AG09309 (cell line): ENCODE results near the gene CC2D2A.

Experiments
- DNase-seq: peaks from one replicate; pipeline ENCODE4 v3.0.0-alpha.2; 2010; ENCODE audit warnings: low read depth
- H3K4me3 ChIP-seq: 2 replicates; pipeline ENCODE4 v1.5.1; 2011; ENCODE audit warnings: mild to moderate bottlenecking, low read depth, low read length, moderate library complexity; ENCODE audit not compliant: control insufficient read depth
- CTCF ChIP-seq: IDR thresholded peaks from 2 replicates; pipeline ENCODE4 v1.5.1; 2011; ENCODE audit warnings: mild to moderate bottlenecking, low read depth, low read length, inconsistent platforms; ENCODE audit not compliant: insufficient read depth, control insufficient read depth; ENCODE audit errors: missing control alignments

The CC2D2A gene

GRCh38 chr4:15444879-15445547 lies 24.7 kb upstream of the CC2D2A start:
- DNase-seq: no peak
- no peak for TF ChIP-seq CTCF
- no peak overlapping the region for H3K4me3 ChIP-seq

- H3K4me3 ChIP-seq: no peak overlapping the region
- DNase-seq: no peak
- TF ChIP-seq CTCF: no peak
Observed at GRCh38 chr4:15451181-15451865, 18.4 kb upstream of the CC2D2A start.

DNA sequence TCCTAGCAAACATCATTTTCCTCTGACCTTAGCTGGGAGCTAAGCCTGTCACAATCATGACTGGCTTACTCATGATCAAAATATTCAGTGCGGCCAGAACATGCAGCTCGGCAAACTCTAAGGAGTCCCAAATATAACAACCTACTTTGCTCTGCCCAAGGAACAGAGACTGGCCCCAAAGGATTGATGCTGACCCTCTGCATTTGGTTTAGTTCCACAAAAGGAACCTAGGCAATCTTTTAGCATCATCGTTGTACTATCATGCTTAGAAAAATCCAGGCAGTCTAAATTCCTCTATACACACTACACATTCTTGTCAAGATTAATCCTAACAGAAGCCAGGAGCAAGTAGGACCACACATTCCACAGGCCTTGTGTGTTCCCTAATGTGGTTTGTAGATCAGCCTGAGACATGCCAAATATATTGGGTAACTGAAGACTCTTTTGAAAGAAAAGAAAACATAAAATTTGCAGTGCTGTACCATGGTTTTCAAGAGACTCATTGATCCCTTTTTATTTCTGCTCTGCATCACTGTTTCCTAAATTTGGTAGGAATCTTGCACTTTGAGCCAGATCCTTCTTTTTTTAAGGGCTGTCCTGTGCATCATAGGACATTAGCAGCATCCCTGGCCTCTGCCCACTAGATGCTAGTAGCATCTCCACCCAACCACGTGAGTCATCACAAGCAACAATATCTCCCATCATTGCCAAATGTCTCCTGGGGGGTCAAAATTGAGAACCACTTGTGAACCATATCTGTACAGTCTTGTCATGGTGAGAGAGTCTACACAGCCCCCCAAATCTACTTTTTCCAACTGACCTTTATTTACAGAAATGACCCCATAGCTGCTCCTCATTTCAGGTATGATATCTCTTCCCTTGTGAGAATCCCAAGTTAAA lies 17.6 kb upstream of the CC2D2A start:
- DNase-seq: peak; percentile 84
- H3K4me3 ChIP-seq: no peak overlapping the region
- TF ChIP-seq CTCF: no peak

DNA sequence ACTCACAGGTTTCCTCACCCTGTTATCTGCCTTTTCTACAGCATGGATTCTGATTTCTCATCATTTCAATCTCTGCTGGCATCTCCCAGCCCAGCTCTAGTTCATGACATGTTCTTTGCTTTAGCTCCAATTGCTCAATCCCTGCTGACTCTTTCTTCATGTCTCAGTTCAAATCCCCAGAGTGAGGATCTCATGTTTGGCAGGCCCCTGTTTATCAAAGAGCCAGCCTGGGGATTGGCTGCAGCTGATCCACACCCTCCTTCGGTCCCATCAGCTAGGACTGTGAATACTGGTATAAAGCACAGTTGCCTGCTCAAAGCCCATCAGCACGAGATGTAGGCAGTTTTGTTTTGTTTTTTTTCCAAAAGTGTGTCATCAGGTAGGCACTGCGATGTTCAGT lies 14.4 kb upstream of the CC2D2A start:
- DNase-seq: peak; percentile 51
- no peak overlapping the region for H3K4me3 ChIP-seq
- TF ChIP-seq CTCF: no peak

DNA sequence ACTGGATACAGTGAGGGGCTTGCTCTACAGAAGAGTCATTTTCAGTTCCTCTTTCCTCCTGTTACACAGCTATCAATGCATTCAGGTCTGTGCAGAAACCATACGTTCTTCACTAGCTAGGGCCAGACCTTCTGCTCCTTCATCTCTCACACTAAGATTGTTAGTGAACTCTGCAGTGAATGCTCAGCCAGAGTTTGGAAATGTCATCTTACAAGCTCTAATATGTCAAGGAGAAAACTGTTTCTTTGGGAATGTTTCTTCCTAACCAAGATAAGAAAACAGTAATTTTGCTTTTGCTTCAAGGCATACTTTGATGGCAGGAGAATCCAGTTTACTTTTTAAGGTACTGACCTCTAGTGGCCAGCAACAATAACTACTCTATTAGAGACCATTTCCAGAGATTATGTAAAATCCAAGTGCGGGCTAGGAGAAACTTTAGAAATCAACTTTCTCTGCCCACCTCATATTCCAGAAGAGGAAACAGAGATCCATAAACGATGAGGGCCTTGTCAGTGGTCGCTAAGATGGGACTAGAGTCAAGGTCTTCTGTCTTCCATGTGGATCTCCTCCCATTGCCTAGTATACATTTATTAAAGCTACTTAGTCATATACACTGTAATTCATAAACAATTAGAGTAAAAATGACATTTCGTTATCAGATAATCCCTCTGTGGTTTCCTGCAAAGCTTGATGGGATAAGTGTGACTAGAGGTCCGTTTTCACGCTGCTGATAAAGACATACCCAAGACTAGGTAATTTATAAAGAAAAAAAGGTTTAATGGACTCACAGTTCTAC lies 12.1 kb upstream of the CC2D2A start:
- no peak overlapping the region for H3K4me3 ChIP-seq
- TF ChIP-seq CTCF: peak; percentile 59
- DNase-seq: peak; percentile 60

GRCh38 chr4:15458616-15459015 lies 11.1 kb upstream of the CC2D2A start:
- no peak for TF ChIP-seq CTCF
- no peak overlapping the region for H3K4me3 ChIP-seq
- no peak for DNase-seq
